ENCODE data around the gene ENO1. TPM values are rescaled to one million over a fixed set of nuclear protein-coding genes. Genes with fewer than 3 reads are reported as not detected.

Gene ENO1
- total and polyA plus RNA-seq, 2 of the 8 experiments (the other 6 are each of a cell fraction or from before 2014, with no cell fraction given): 1,763 to 2,117 TPM

DNA sequence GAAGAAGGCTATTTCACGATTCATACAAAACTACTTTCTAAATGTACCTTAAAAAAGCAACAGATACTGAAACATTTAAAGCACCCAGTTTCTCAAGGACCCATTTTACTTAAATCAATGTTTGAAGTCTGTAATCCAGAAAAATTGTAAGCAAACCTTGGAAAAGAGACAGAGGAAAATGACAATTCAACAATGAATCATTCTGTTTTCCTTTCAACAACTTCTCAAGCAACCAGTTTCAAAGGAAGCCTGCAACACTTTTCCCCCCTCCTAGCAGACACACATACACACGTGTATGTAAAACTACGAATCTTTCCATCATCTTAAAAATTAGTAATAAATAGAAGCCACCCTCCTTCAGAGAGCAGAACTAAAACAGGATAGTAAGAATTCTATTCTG lies 62.2 kb downstream of the ENO1 start:
- Histone ChIP-seq H3K27me3 (replicated peaks in 1 of 4; ENCODE audit: control insufficient read depth in 3 of 4, extremely low read depth in 1 of 4, insufficient read depth in 3 of 4, low read length in 3 of 4) (no peaks in the 10 kb centered on the region), H3K9me3 (ENCODE audit: insufficient read depth in 2 of 2, low read depth in 1 of 2, low read length in 1 of 2) (no peaks in the 10 kb centered on the region), H3K79me1 (ENCODE audit: low read depth, low read length) (peaks cover 6% of the 10 kb centered on the region; the same call in 1 of the 2 replicates), H2BK20ac (ENCODE audit: low read length) (no peak overlapping the region), H3K4me3 (ENCODE audit: extremely low read depth in 1 of 4, insufficient read depth in 2 of 4, low read depth in 3 of 4, low read length in 4 of 4) (peak overlapping the region; percentile 89 to 95 (median 92)), H3K4ac (replicated peaks; ENCODE audit: insufficient read length, low read depth, low read length) (no peak overlapping the region), H4K91ac (replicated peaks; ENCODE audit: insufficient read length, low read length) (no peak overlapping the region), H2BK12ac (ENCODE audit: low read depth, low read length) (no peak overlapping the region), H4K5ac (ENCODE audit: insufficient read length, low read depth, low read length) (no peak overlapping the region), H3K4me1 (replicated peaks in 1 of 4; ENCODE audit: control insufficient read depth in 3 of 4, insufficient read depth in 4 of 4, low read length in 3 of 4) (peaks cover 3 to 7% (median 4%) of the 10 kb centered on the region in 4 experiments; a peak in 5 of 7 replicates), H2BK15ac (ENCODE audit: low read length) (no peak overlapping the region), H4K8ac (ENCODE audit: extremely low read depth, insufficient read depth, low read length) (no peak overlapping the region), H3K27ac (ENCODE audit: low read depth, low read length) (no peak overlapping the region), H3K56ac (replicated peaks; ENCODE audit: insufficient read length, low read depth, low read length) (no peak overlapping the region), H3K79me2 (ENCODE audit: control insufficient read depth in 1 of 2, insufficient read depth in 2 of 2, low read length in 2 of 2) (peaks cover 18 to 57% of the 10 kb centered on the region in 2 experiments), H4K20me1 (replicated peaks in 1 of 2; ENCODE audit: control insufficient read depth in 1 of 2, insufficient read depth in 2 of 2, low read length in 2 of 2) (peaks cover 3 to 5% of the 10 kb centered on the region in 2 experiments), H2AK5ac (ENCODE audit: low read depth, low read length) (no peak overlapping the region), H3K36me3 (ENCODE audit: control insufficient read depth in 2 of 4, insufficient read depth in 4 of 4, low read length in 3 of 4) (no peaks in the 10 kb centered on the region), H3K18ac (ENCODE audit: extremely low read depth, low read length) (no peak overlapping the region), H3K23ac (ENCODE audit: insufficient read length) (no peak overlapping the region), H2AFZ (ENCODE audit: low read length) (no peak overlapping the region), H2BK120ac (replicated peaks; ENCODE audit: low read depth, low read length) (no peak overlapping the region), H2BK5ac (ENCODE audit: low read depth, low read length) (no peak overlapping the region), H3K14ac (ENCODE audit: insufficient read length) (no peak overlapping the region), H3K9ac (replicated peaks in 1 of 4; ENCODE audit: extremely low read depth in 1 of 4, low read depth in 3 of 4, low read length in 3 of 4) (peak overlapping the region in 1 of 4 experiments; percentile 23; a peak in 1 of 7 replicates), H3K4me2 (ENCODE audit: insufficient read depth in 1 of 2, low read depth in 2 of 2, low read length in 2 of 2) (peak overlapping the region; percentile 79 to 92), H3K23me2 (ENCODE audit: low read depth, low read length) (peaks cover 5% of the 10 kb centered on the region)
- CTCF ChIA-PET (ENCODE audit: partially characterized antibody): interaction anchor here (0.6 to 3.5 kb wide), 6 partner anchors 10 to 107 kb away, joined by 3 to 27 read pairs (median 4); no protein-coding TSS in a partner anchor
- POLR2A ChIA-PET (ENCODE audit: partially characterized antibody): interaction anchor here (0.7 to 1.8 kb wide), 3 partner anchors 47 to 114 kb away, joined by 3 to 8 read pairs (median 4); no protein-coding TSS in a partner anchor
- DNase-seq (ENCODE audit: low read depth in 1 of 2, low spot score in 2 of 2): no peak
- TF ChIP-seq CREB1 (IDR thresholded peaks at IDR 0.05) (no peak), EZH2 (IDR thresholded peaks at IDR 0.05; ENCODE audit: low read depth, low read length, severe bottlenecking) (no peak), CBX8 (IDR thresholded peaks at IDR 0.05; ENCODE audit: borderline replicate concordance, low read depth, low read length) (no peak)
- 23% methylated on average over 3 of the region's 3 CpGs; no CpG with 5 or more reads in 1 of the 2 experiments for WGBS, 2 experiments (ENCODE audit: extremely low coverage in 1 of 2, insufficient coverage in 1 of 2, insufficient read length in 1 of 2, insufficient replicate concordance in 2 of 2, low coverage in 1 of 2, low lambda C conversion rate in 2 of 2, missing lambda C conversion rate in 1 of 2)
- FAIRE-seq: no peak

All from H1 (cell line).